GM19438 (cell line): ENCODE results near the gene OR4K13.

ENCODE experiments used
- ATAC-seq: cut with Tn5 transposase; IDR thresholded peaks from one replicate; pipeline ENCODE4 v1.9.1; 2021; ENCODE audit warnings: low read depth; ENCODE audit not compliant: unreplicated experiment

The OR4K13 gene

GRCh38 chr14:20035938-20036337, at the start of gene OR4K13:
Gene OR4K13 (minus strand): TSS chr14:20036038. CDS start chr14:20034758, 1,280 bp downstream.
- no peak for ATAC-seq

- no peak for ATAC-seq
Observed at GRCh38 chr14:20059745-20060144, 23.9 kb upstream of the OR4K13 start, which contains the start of gene OR4L1. Gene OR4L1 (plus strand): TSS chr14:20060045. CDS start chr14:20060045, 0 bp downstream.

GRCh38 chr14:20048202-20048601, 12.4 kb upstream of the OR4K13 start:
- ATAC-seq, result no peak

- ATAC-seq, result no peak
Observed at GRCh38 chr14:20044243-20044642, 8.4 kb upstream of the OR4K13 start.

GRCh38 chr14:20035449-20035848, 389 bp downstream of the OR4K13 start:
- ATAC-seq, result no peak

GRCh38 chr14:20031058-20031457, 4.8 kb downstream of the OR4K13 start:
- no peak for ATAC-seq

- no peak for ATAC-seq
Observed at GRCh38 chr14:20019257-20019865, 16.5 kb downstream of the OR4K13 start, which contains the start of gene OR4K14. Gene OR4K14 (minus strand): TSS chr14:20019307. CDS start chr14:20015193, 4,114 bp downstream.

GRCh38 chr14:20008156-20008555, 27.7 kb downstream of the OR4K13 start:
- ATAC-seq, result no peak

GRCh38 chr14:20002319-20002718, 33.5 kb downstream of the OR4K13 start:
- no peak for ATAC-seq

GRCh38 chr14:20001863-20002262, 34.0 kb downstream of the OR4K13 start, which contains the start of gene OR4Q2:
Gene OR4Q2 (plus strand): TSS chr14:20002163.
- ATAC-seq, result no peak

- no peak for ATAC-seq
Observed at GRCh38 chr14:19993438-19993837, 42.4 kb downstream of the OR4K13 start.
